ENCODE results near the gene CAPSL. TPM values are rescaled to one million over a fixed set of nuclear protein-coding genes. Genes with fewer than 3 reads are reported as not detected.

The CAPSL gene
- total and polyA plus RNA-seq, 9 of the 15 experiments (the other 6 are each of a cell fraction or from before 2014, with no cell fraction given) = not detected

DNA sequence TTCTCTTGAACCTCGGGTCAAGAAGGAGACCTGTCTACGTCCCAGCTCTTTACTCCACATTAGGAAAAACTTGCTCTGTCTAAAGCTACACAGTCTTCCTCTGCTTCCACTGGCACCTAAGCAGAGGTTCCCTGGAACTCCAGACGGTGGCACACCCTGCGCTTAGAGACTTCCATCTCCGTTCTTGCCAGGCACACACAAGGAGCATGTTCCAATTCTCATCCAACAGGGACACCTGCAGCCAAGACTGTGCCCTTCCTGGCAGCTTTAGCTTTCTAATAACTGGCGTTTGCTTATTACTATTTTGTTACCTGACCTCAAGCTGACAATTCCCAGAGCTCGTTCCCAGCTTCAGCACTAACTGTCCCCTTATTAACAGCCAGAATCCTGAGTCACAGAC lies 16.0 kb downstream of the CAPSL start:
- Histone ChIP-seq H3K79me2 (ENCODE audit: control insufficient read depth, insufficient read depth, low read length) (no peaks in the 10 kb centered on the region), H3K9me1 (ENCODE audit: control insufficient read depth, insufficient read depth, low read length) (no peaks in the 10 kb centered on the region), H3K4me2 (ENCODE audit: insufficient read depth, low read length) (no peak overlapping the region), H3K4me3 (no peak overlapping the region), H3K27me3 (ENCODE audit: control insufficient read depth in 2 of 2, insufficient read depth in 2 of 2, low read length in 2 of 2) (peaks cover 0 to 5% of the 10 kb centered on the region in 2 experiments; a peak in 1 of 5 replicates), H3K4me1 (replicated peaks in 1 of 2; ENCODE audit: control insufficient read depth in 2 of 2, insufficient read depth in 2 of 2, low read length in 2 of 2) (no peaks in the 10 kb centered on the region), H3K27ac (ENCODE audit: extremely low read depth, low read depth, low read length) (no peak overlapping the region), H3K9me3 (replicated peaks; ENCODE audit: control insufficient read depth, insufficient read depth, low read depth, low read length) (no peaks in the 10 kb centered on the region), H2AFZ (ENCODE audit: low read depth, low read length) (no peak overlapping the region), H3K9ac (ENCODE audit: insufficient read depth in 1 of 2, low read depth in 2 of 2, low read length in 2 of 2) (no peak overlapping the region), H4K20me1 (replicated peaks; ENCODE audit: control insufficient read depth, insufficient read depth, low read length) (no peaks in the 10 kb centered on the region), H3K36me3 (ENCODE audit: control insufficient read depth, insufficient read depth, low read length) (no peaks in the 10 kb centered on the region)
- CTCF ChIA-PET (ENCODE audit: low intra/inter-chr PET ratio) = no interaction called here
- WGBS (ENCODE audit: insufficient coverage, low coverage, missing lambda C conversion rate) = 0% methylated on average over 7 of the region's 7 CpGs
- no peak for DNase-seq (ENCODE audit: extremely low read depth in 1 of 4, low spot score in 3 of 4)
- BruUV-seq (replicated peaks) = no TSS peak
- POLR2A ChIA-PET = interaction anchor here (0.6 kb wide), 1 partner anchor 19 kb away, joined by 3 read pairs; no protein-coding TSS in a partner anchor
- in situ Hi-C loops (cut with MboI) (loop anchor here (5.0 kb wide), 2 partner anchors 830 to 1445 kb away; no protein-coding TSS in a partner anchor), intact Hi-C loops (cut with micrococcal nuclease) (loop anchor here (5.0 kb wide), 1 partner anchor 695 kb away; no protein-coding TSS in a partner anchor)
- no peak for ATAC-seq
- no peak for FAIRE-seq
- TF ChIP-seq, protein P1, sequence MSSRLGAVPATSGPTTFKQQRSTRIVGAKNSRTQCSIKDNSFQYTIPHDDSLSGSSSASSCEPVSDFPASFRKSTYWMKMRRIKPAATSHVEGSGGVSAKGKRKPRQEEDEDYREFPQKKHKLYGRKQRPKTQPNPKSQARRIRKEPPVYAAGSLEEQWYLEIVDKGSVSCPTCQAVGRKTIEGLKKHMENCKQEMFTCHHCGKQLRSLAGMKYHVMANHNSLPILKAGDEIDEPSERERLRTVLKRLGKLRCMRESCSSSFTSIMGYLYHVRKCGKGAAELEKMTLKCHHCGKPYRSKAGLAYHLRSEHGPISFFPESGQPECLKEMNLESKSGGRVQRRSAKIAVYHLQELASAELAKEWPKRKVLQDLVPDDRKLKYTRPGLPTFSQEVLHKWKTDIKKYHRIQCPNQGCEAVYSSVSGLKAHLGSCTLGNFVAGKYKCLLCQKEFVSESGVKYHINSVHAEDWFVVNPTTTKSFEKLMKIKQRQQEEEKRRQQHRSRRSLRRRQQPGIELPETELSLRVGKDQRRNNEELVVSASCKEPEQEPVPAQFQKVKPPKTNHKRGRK (tag; IDR thresholded peaks at IDR 0.05) = no peak
- TF ChIP-seq MYC (IDR thresholded peaks at IDR 0.05; ENCODE audit: low read depth, low read length) (no peak), MYC (CRISPR knock-in tag; IDR thresholded peaks at IDR 0.05; ENCODE audit: borderline replicate concordance, low read depth) (no peak), HDAC6 (IDR thresholded peaks at IDR 0.05; ENCODE audit: low read depth, low read length) (no peak), YBX1 (IDR thresholded peaks at IDR 0.05) (no peak)
